Tibial nerve (tissue), 4 donors: Measurements from ENCODE around the gene S100A4.

Experiments used
- EP300 ChIP-seq, 2 donors: sonication (generic); formaldehyde crosslinking; IDR thresholded peaks; one replicate each; pipeline ENCODE4 v1.6.1; 2017; ENCODE audit warnings: antibody characterized with exemption in 2 of 2, mild to moderate bottlenecking in 1 of 2
- POLR2A ChIP-seq, 2 donors: fragments of 450-650 bp; IDR thresholded peaks; one replicate each; pipeline ENCODE4 v1.6.1; 2017; ENCODE audit warnings: antibody characterized with exemption in 2 of 2, mild to moderate bottlenecking in 2 of 2, moderate library complexity in 2 of 2
- TF ChIP-seq, protein P1 (sequence below), 5 experiments: fragments of 200-600 bp in 3 of 5; fragments of 450-650 bp in 2 of 5; sonication (generic) in 3 of 5; IDR thresholded peaks; one replicate each; pipeline ENCODE4 v1.5.1; 2016 to 2019; ENCODE audit warnings: antibody characterized with exemption in 5 of 5, mild to moderate bottlenecking in 3 of 5, moderate library complexity in 2 of 5

DNA sequence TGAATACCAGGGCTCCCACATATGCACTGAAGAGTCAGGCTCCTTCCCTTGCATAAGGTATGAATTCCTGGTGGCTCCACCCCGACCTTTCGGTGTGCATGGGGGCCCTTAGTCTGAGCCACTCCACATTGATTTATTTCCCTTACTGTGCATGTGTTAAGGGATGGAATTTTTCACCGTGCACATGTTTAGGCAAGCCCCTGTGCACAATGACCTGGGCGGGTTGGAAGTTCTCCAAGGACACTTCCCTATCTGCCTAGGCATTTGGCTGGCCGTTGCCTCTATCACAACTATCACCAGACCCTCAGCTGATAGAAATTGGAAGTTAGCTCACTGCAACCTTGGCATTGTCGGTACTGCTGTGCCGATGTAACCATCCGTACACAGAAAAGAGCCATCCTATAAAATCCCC is 19.5 kb downstream of the S100A4 start:
- TF ChIP-seq, protein P1, sequence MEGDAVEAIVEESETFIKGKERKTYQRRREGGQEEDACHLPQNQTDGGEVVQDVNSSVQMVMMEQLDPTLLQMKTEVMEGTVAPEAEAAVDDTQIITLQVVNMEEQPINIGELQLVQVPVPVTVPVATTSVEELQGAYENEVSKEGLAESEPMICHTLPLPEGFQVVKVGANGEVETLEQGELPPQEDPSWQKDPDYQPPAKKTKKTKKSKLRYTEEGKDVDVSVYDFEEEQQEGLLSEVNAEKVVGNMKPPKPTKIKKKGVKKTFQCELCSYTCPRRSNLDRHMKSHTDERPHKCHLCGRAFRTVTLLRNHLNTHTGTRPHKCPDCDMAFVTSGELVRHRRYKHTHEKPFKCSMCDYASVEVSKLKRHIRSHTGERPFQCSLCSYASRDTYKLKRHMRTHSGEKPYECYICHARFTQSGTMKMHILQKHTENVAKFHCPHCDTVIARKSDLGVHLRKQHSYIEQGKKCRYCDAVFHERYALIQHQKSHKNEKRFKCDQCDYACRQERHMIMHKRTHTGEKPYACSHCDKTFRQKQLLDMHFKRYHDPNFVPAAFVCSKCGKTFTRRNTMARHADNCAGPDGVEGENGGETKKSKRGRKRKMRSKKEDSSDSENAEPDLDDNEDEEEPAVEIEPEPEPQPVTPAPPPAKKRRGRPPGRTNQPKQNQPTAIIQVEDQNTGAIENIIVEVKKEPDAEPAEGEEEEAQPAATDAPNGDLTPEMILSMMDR (IDR thresholded peaks at IDR 0.05), result no peak
- TF ChIP-seq POLR2A (IDR thresholded peaks at IDR 0.05) (no peak), EP300 (IDR thresholded peaks at IDR 0.05) (no peak)
